Aorta (tissue), 5 donors: ENCODE measurements around the gene MYO19. TPM values are rescaled to one million over a fixed set of nuclear protein-coding genes. Genes with fewer than 3 reads are reported as not detected.
"Not testable (repeated sequence)": the region's sequence is repeated elsewhere in the genome, so short reads cannot be mapped to it uniquely, and the experiment has no call there.

ENCODE experiments used
- ATAC-seq: fragments of 200-7000 bp; cut with Tn5 transposase; one replicate; pipeline ENCODE4 v1.9.1; 2022; ENCODE audit warnings: moderate library complexity; ENCODE audit not compliant: low FRiP score
- DNase-seq, 2 donors: peaks; one replicate each; pipeline ENCODE4 v3.0.0-alpha.2; 2020
- H3K27ac ChIP-seq, 2 donors: one replicate each; pipeline ENCODE4 v1.5.1; 2013; ENCODE audit warnings: low read length in 2 of 2, mild to moderate bottlenecking in 2 of 2, moderate library complexity in 2 of 2, control low read depth in 1 of 2, inconsistent platforms in 1 of 2, low read depth in 1 of 2
- H3K27me3 ChIP-seq, 2 donors: one replicate each; pipeline ENCODE4 v1.6.1; 2013; ENCODE audit warnings: control low read depth in 1 of 2, low read length in 1 of 2, mild to moderate bottlenecking in 1 of 2, moderate library complexity in 1 of 2; ENCODE audit not compliant: insufficient read depth in 2 of 2, control insufficient read depth in 1 of 2
- H3K36me3 ChIP-seq, 2 donors: one replicate each; pipeline ENCODE4 v1.6.1; 2013; ENCODE audit warnings: control low read depth in 1 of 2, low read length in 1 of 2, mild to moderate bottlenecking in 1 of 2; ENCODE audit not compliant: insufficient read depth in 2 of 2, control insufficient read depth in 1 of 2
- H3K4me1 ChIP-seq, 2 donors: one replicate each; pipeline ENCODE4 v1.6.1; 2013; ENCODE audit warnings: low read length in 2 of 2, control low read depth in 1 of 2, mild to moderate bottlenecking in 1 of 2, moderate library complexity in 1 of 2; ENCODE audit not compliant: insufficient read depth in 2 of 2, control insufficient read depth in 1 of 2
- H3K4me3 ChIP-seq, 2 donors: one replicate each; pipeline ENCODE4 v1.5.1; 2013; ENCODE audit warnings: low read length in 2 of 2, control low read depth in 1 of 2, mild to moderate bottlenecking in 1 of 2
- H3K9me3 ChIP-seq: one replicate; pipeline ENCODE4 v1.6.1; 2013; ENCODE audit warnings: mild to moderate bottlenecking, low read length; ENCODE audit not compliant: control insufficient read depth
- WGBS, 2 donors: extraction: QIAGEN DNeasy Blood & Tissue Kit; methylation state at CpG; one replicate each; pipeline ENCODE4 v1.1.7; 2013; 5-methylcytosine and 5-hydroxymethylcytosine counted together
- intact Hi-C, 2 donors: fragments of 100-400 bp; cut with DNase I; formaldehyde crosslinking; loops; one replicate each; pipeline versions ENCODE4 v1.14.2 to v1.15.0; 2022
- polyA plus RNA-seq, 2 donors: library from polyadenylated mRNA; stranded (reverse); fragments of 200-250 nt; gene quantifications; one replicate each; pipeline ENCODE4 v1.2.3, GENCODE V29; 2013
- total RNA-seq, 2 donors: library from RNA; stranded (reverse); fragmentation: NEBNext Ultra II Directional; extraction: Animal tissue kit (Norgen Biotek cat#: 25700); gene quantifications; one replicate each; pipeline ENCODE4 v1.2.1, GENCODE V29; 2021
- donor health status: healthy with polysubstance abuse.
- donor health status: Bipolar disorder and iron deficiency.
- donor health status: DM: no; HTN: no; CAD: no.
- donor health status: DM: no; HTN: no; CAD: no.
- donor health status: DM: yes; HTN: yes; CAD: no.

MYO19 gene
- total and polyA plus RNA-seq, 4 donors, result 13.1 to 57.3 (median 32.2) TPM

- intact Hi-C loops, result no loop called here
- Histone ChIP-seq H3K27ac (no peak overlapping the region), H3K27me3 (no peaks in the 10 kb centered on the region), H3K36me3 (no peaks in the 10 kb centered on the region), H3K9me3 (no peaks in the 10 kb centered on the region), H3K4me1 (no peaks in the 10 kb centered on the region), H3K4me3 (no peak overlapping the region)
- WGBS, 2 donors, result 60 to 62% methylated on average over 18 of the region's 18 CpGs
- DNase-seq (no peak), ATAC-seq (no peak)
Observed at GRCh38 chr17:36468903-36469635, 65.6 kb downstream of the MYO19 start.

DNA sequence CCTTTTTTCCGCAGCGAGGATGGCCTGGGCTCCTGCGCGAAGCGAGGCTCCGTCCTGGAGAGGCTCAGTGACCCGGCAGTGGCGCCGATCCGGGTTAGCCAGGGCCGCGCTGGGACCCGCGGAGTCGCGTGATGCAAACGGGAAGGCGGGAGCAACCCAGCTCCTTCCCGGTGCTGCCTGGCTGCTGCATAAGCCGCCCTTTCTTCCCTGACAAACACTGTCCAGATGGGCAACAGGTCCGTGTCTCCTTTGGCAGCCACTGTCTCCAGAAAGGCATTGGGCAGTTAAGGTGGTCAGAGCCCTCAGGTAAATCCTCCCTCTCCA is 69.9 kb downstream of the MYO19 start:
- Histone ChIP-seq H3K9me3 (no peaks in the 10 kb centered on the region), H3K36me3 (no peaks in the 10 kb centered on the region), H3K4me3 (no peak overlapping the region), H3K27ac (no peak overlapping the region), H3K27me3 (no peaks in the 10 kb centered on the region), H3K4me1 (no peaks in the 10 kb centered on the region)
- 6 to 8% methylated on average over 21 of the region's 21 CpGs for WGBS, 2 donors
- ATAC-seq, result no peak
- intact Hi-C loops, result no loop called here
- DNase-seq, result no peak

GRCh38 chr17:36463916-36464764 is 70.5 kb downstream of the MYO19 start:
- WGBS, 2 donors, result 11 to 13% methylated on average over 54 of the region's 54 CpGs
- Histone ChIP-seq H3K36me3 (no peaks in the 10 kb centered on the region), H3K27ac (no peak overlapping the region), H3K27me3 (no peaks in the 10 kb centered on the region), H3K4me3 (no peak overlapping the region), H3K4me1 (no peaks in the 10 kb centered on the region), H3K9me3 (no peaks in the 10 kb centered on the region)
- ATAC-seq (peak; percentile 73), DNase-seq (no peak)
- intact Hi-C loops, result no loop called here

GRCh38 chr17:36461330-36462110 is 73.1 kb downstream of the MYO19 start:
- no peak overlapping the region for H3K27ac ChIP-seq
- H3K36me3 ChIP-seq, result no peaks in the 10 kb centered on the region
- intact Hi-C loops, result no loop called here
- H3K9me3 ChIP-seq, result no peaks in the 10 kb centered on the region
- H3K4me3 ChIP-seq, result no peak overlapping the region
- no peak for DNase-seq
- ATAC-seq, result no peak
- no peaks in the 10 kb centered on the region for H3K27me3 ChIP-seq
- 49 to 56% methylated on average over 10 of the region's 10 CpGs for WGBS, 2 donors
- no peaks in the 10 kb centered on the region for H3K4me1 ChIP-seq

DNA sequence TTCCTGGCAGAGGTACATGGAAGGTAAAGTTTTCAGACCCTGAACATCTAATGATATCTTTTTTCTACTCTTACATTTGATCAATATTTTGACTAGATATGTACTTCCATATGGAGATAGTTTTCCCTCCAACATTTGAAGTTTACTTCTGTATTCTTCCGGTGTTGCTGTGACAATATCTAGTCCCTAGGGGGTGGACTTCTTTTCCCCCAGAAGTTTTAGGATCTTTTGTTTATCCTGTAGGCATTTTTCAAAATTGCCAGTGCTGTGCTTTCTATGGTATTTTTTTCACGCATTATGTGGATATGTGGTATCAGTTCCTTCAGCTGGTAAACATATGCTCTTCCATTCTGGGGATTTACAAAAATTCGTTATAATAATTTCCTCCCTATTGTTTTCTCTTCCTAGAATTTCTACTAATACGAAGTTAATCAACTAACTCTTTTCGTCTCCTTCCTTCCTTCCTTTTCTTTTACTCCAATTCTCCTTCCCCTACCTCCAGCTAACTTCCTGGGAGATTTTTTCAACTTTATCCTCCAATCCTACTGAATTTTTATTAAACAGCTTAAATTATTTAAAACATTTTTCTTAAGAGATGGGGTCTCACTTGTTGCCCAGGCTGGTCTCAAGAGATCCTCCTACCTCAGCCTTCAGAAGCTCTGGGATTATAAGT is 74.3 kb downstream of the MYO19 start:
- Histone ChIP-seq H3K9me3 (no peaks in the 10 kb centered on the region), H3K27ac (no peak overlapping the region), H3K27me3 (no peaks in the 10 kb centered on the region), H3K4me3 (no peak overlapping the region), H3K4me1 (no peaks in the 10 kb centered on the region), H3K36me3 (no peaks in the 10 kb centered on the region)
- no peak for DNase-seq
- ATAC-seq, result no peak
- intact Hi-C loops, result no loop called here
- 72 to 75% methylated on average over 5 of the region's 5 CpGs for WGBS, 2 donors

GRCh38 chr17:36459601-36460000 is 75.1 kb downstream of the MYO19 start:
- Histone ChIP-seq H3K36me3 (no peaks in the 10 kb centered on the region), H3K27ac (no peak overlapping the region), H3K27me3 (no peaks in the 10 kb centered on the region), H3K4me3 (no peak overlapping the region), H3K4me1 (no peaks in the 10 kb centered on the region), H3K9me3 (no peaks in the 10 kb centered on the region)
- ATAC-seq (no peak), DNase-seq (no peak)
- intact Hi-C loops, result no loop called here
- 70 to 74% methylated on average over 7 of the region's 7 CpGs for WGBS, 2 donors

GRCh38 chr17:36459045-36459444 is 75.6 kb downstream of the MYO19 start:
- DNase-seq (no peak), ATAC-seq (no peak)
- 88 to 97% methylated on average over 5 of the region's 5 CpGs for WGBS, 2 donors
- Histone ChIP-seq H3K4me1 (no peaks in the 10 kb centered on the region), H3K27me3 (no peaks in the 10 kb centered on the region), H3K27ac (no peak overlapping the region), H3K4me3 (no peak overlapping the region), H3K36me3 (no peaks in the 10 kb centered on the region), H3K9me3 (no peaks in the 10 kb centered on the region)
- intact Hi-C loops, result no loop called here

- H3K36me3 ChIP-seq, ATAC-seq, H3K4me1 ChIP-seq, H3K27ac ChIP-seq, intact Hi-C loops, H3K27me3 ChIP-seq, H3K4me3 ChIP-seq, DNase-seq, H3K9me3 ChIP-seq: not testable (repeated sequence)
- WGBS, 2 donors, result 86 to 87% methylated on average over 3 to 9 of the region's 9 CpGs
Observed at GRCh38 chr17:36457701-36458100, 77.0 kb downstream of the MYO19 start.
